Gastrocnemius medialis (tissue), 4 donors: Measurements from ENCODE around the gene RCAN2.

ENCODE experiments used
- POLR2A ChIP-seq, 2 donors: fragments of 450-650 bp; IDR thresholded peaks; one replicate each; pipeline ENCODE4 v1.6.1; 2017; ENCODE audit warnings: antibody characterized with exemption in 2 of 2, mild to moderate bottlenecking in 2 of 2, moderate library complexity in 2 of 2
- TF ChIP-seq, protein P1 (sequence below), 5 experiments: fragments of 450-650 bp in 3 of 5; fragments of 200-600 bp in 2 of 5; sonication (generic) in 2 of 5; IDR thresholded peaks in 4 of 5; conservative IDR thresholded peaks in 1 of 5; 1 replicate in 4 of 5; 2 replicates in 1 of 5; pipeline ENCODE4 v1.5.1; 2016 to 2019; ENCODE audit warnings: antibody characterized with exemption in 5 of 5, mild to moderate bottlenecking in 3 of 5, moderate library complexity in 3 of 5

DNA sequence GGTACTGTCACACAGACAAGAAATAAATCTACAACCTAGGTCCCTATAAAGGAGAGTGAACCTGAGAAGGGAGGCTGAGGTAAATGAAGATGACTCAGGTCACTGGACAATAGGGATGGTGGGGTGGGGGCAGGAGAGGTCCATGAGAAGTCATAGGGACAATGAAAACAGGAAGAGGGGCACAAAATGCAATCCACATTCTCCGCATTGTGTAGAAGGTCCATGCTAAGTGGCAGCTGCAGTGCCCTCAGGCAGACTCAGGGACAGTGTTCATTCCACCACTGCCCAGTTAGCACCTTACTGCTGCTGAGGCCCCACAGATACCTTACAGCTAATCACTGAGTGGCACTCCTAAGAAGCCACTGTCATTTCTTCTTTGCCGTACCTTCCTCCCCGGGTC lies 156.8 kb downstream of the RCAN2 start:
- TF ChIP-seq, protein P1, sequence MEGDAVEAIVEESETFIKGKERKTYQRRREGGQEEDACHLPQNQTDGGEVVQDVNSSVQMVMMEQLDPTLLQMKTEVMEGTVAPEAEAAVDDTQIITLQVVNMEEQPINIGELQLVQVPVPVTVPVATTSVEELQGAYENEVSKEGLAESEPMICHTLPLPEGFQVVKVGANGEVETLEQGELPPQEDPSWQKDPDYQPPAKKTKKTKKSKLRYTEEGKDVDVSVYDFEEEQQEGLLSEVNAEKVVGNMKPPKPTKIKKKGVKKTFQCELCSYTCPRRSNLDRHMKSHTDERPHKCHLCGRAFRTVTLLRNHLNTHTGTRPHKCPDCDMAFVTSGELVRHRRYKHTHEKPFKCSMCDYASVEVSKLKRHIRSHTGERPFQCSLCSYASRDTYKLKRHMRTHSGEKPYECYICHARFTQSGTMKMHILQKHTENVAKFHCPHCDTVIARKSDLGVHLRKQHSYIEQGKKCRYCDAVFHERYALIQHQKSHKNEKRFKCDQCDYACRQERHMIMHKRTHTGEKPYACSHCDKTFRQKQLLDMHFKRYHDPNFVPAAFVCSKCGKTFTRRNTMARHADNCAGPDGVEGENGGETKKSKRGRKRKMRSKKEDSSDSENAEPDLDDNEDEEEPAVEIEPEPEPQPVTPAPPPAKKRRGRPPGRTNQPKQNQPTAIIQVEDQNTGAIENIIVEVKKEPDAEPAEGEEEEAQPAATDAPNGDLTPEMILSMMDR (IDR thresholded peaks at IDR 0.05 in 4 of 5, conservative IDR thresholded peaks at IDR 0.05 in 1 of 5), result no peak
- TF ChIP-seq POLR2A (IDR thresholded peaks at IDR 0.05), result no peak
